ENCODE data around the gene DMRTB1.

The DMRTB1 gene

GRCh38 chr1:53459321-53460175 is at the start of gene DMRTB1:
DMRTB1 (plus strand) TSS chr1:53459399; CDS start chr1:53459454, 55 bp downstream.
- Histone ChIP-seq H3K36me3 (no peaks in the 10 kb centered on the region), H3K9me3 (ENCODE audit: severe bottlenecking) (no peaks in the 10 kb centered on the region), H3K4me3 (ENCODE audit: low read depth, low read length) (no peak within 1 kb of the TSS), H3K27ac (no peak within 1 kb of the TSS), H3K27me3 (ENCODE audit: insufficient read depth, low read depth, severe bottlenecking) (no peaks in the 10 kb centered on the region)
- no peak for DNase-seq
- TF ChIP-seq CTCF (IDR thresholded peaks at IDR 0.05; ENCODE audit: low read depth, low read length): no peak

GRCh38 chr1:53409695-53410094 is 49.5 kb upstream of the DMRTB1 start:
- no peak for TF ChIP-seq CTCF (IDR thresholded peaks at IDR 0.05; ENCODE audit: low read depth, low read length)
- DNase-seq: no peak
- H3K27me3 ChIP-seq (ENCODE audit: insufficient read depth, low read depth, severe bottlenecking): no peaks in the 10 kb centered on the region

GRCh38 chr1:53410100-53410541 is 49.1 kb upstream of the DMRTB1 start:
- Histone ChIP-seq H3K27me3 (ENCODE audit: insufficient read depth, low read depth, severe bottlenecking) (no peaks in the 10 kb centered on the region), H3K4me3 (ENCODE audit: low read depth, low read length) (no peak overlapping the region), H3K9me3 (ENCODE audit: severe bottlenecking) (no peaks in the 10 kb centered on the region), H3K27ac (no peak overlapping the region), H3K36me3 (no peaks in the 10 kb centered on the region)
- no peak for DNase-seq
- no peak for TF ChIP-seq CTCF (IDR thresholded peaks at IDR 0.05; ENCODE audit: low read depth, low read length)

More at GRCh38 chr1:53409695-53410094, 49.5 kb upstream of the DMRTB1 start:
- Histone ChIP-seq H3K27ac (no peak overlapping the region), H3K36me3 (no peaks in the 10 kb centered on the region), H3K9me3 (ENCODE audit: severe bottlenecking) (no peaks in the 10 kb centered on the region), H3K4me3 (ENCODE audit: low read depth, low read length) (no peak overlapping the region)

GRCh38 chr1:53410701-53411100 is 48.5 kb upstream of the DMRTB1 start:
- TF ChIP-seq CTCF (IDR thresholded peaks at IDR 0.05; ENCODE audit: low read depth, low read length): no peak
- H3K4me3 ChIP-seq (ENCODE audit: low read depth, low read length): no peak overlapping the region
- DNase-seq: no peak
- no peaks in the 10 kb centered on the region for H3K9me3 ChIP-seq (ENCODE audit: severe bottlenecking)
- no peak overlapping the region for H3K27ac ChIP-seq
- no peaks in the 10 kb centered on the region for H3K36me3 ChIP-seq
- no peaks in the 10 kb centered on the region for H3K27me3 ChIP-seq (ENCODE audit: insufficient read depth, low read depth, severe bottlenecking)

- Histone ChIP-seq H3K27me3 (ENCODE audit: insufficient read depth, low read depth, severe bottlenecking) (no peaks in the 10 kb centered on the region), H3K27ac (no peak overlapping the region), H3K4me3 (ENCODE audit: low read depth, low read length) (no peak overlapping the region), H3K36me3 (no peaks in the 10 kb centered on the region), H3K9me3 (ENCODE audit: severe bottlenecking) (no peaks in the 10 kb centered on the region)
- no peak for DNase-seq
- TF ChIP-seq CTCF (IDR thresholded peaks at IDR 0.05; ENCODE audit: low read depth, low read length): no peak
Measured at GRCh38 chr1:53411541-53412152, 47.6 kb upstream of the DMRTB1 start.
